WERI-Rb-1 (cell line): ENCODE results near the gene TCF25.

Experiments used
- DNase-seq: peaks from one replicate; pipeline ENCODE4 v3.0.0-alpha.2; 2020
- H3K27ac ChIP-seq: fragments of 250-450 bp; sonication (Bioruptor Pico); 2 replicates; pipeline ENCODE4 v1.5.1; 2020; ENCODE audit warnings: mild to moderate bottlenecking, moderate library complexity
- H3K27me3 ChIP-seq: fragments of 250-450 bp; sonication (Bioruptor Pico); 2 replicates; pipeline ENCODE4 v1.5.1; 2021; ENCODE audit warnings: mild to moderate bottlenecking, low read depth, moderate library complexity; ENCODE audit not compliant: insufficient read depth, severe bottlenecking
- H3K36me3 ChIP-seq: fragments of 250-450 bp; sonication (Bioruptor Pico); 2 replicates; pipeline ENCODE4 v1.5.1; 2020; ENCODE audit warnings: mild to moderate bottlenecking, moderate library complexity
- H3K4me3 ChIP-seq: 2 replicates; pipeline ENCODE4 v1.5.1; 2011; ENCODE audit warnings: low read depth, mild to moderate bottlenecking, control low read depth, low read length
- H3K9me3 ChIP-seq: fragments of 250-450 bp; sonication (Bioruptor Pico); 2 replicates; pipeline ENCODE4 v1.5.1; 2021; ENCODE audit warnings: mild to moderate bottlenecking, moderate library complexity; ENCODE audit not compliant: severe bottlenecking
- TF ChIP-seq, protein P1 (sequence below): IDR thresholded peaks from 2 replicates; pipeline ENCODE4 v1.5.1; 2011; ENCODE audit warnings: low read depth, mild to moderate bottlenecking, control low read depth, inconsistent platforms, low read length

Gene TCF25

DNA sequence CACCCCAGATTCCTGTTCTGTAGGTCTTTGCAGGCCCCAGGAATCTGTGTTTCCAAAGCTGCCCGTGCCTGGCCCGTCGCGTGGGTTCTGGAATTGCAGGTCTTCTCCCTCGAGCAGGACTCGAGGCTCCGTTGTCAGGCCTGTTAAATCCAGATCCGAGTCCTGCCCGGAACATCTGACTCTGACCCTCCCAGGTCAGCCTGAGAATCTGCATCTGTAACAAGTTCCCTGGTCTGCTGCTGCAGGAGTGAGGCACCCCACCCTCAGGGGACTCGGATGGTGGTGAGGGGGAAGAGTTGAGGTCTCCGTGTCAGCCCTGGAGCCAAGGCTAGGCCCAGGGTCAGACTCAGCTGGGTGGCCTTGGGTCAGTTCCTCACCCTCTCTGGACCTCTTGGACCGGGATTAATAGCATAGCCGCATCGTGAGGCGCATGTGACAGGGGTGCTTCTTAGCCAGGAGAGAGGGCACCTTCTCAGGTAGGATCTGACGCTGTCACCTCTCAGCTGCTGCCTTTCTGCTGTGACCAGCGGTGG is 36.3 kb upstream of the TCF25 start:
- Histone ChIP-seq H3K36me3 (peaks cover 7% of the 10 kb centered on the region), H3K9me3 (no peaks in the 10 kb centered on the region), H3K27ac (no peak overlapping the region), H3K4me3 (no peak overlapping the region), H3K27me3 (no peaks in the 10 kb centered on the region)
- TF ChIP-seq, protein P1, sequence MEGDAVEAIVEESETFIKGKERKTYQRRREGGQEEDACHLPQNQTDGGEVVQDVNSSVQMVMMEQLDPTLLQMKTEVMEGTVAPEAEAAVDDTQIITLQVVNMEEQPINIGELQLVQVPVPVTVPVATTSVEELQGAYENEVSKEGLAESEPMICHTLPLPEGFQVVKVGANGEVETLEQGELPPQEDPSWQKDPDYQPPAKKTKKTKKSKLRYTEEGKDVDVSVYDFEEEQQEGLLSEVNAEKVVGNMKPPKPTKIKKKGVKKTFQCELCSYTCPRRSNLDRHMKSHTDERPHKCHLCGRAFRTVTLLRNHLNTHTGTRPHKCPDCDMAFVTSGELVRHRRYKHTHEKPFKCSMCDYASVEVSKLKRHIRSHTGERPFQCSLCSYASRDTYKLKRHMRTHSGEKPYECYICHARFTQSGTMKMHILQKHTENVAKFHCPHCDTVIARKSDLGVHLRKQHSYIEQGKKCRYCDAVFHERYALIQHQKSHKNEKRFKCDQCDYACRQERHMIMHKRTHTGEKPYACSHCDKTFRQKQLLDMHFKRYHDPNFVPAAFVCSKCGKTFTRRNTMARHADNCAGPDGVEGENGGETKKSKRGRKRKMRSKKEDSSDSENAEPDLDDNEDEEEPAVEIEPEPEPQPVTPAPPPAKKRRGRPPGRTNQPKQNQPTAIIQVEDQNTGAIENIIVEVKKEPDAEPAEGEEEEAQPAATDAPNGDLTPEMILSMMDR = no peak
- no peak for DNase-seq

DNA sequence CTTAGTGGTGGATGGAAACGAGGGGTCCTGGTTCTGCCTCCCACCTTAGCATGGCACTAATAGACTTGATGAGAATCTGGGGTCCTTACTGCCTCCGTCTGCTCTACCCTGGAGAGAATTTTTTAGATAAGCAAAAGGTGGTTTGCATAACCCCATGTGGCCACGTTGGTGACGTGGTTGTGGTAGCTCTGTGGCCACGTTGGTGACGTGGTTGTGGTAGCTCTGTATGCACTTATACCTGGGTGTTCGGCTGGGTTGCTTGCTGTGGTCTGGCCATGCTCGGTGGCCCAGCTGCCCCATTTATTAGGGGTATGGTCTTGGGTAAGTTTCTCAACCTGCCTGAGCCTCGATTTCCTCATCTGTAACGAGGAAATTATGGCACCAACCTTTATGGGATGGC is 32.1 kb upstream of the TCF25 start:
- Histone ChIP-seq H3K27ac (no peak overlapping the region), H3K27me3 (no peaks in the 10 kb centered on the region), H3K36me3 (no peaks in the 10 kb centered on the region), H3K9me3 (no peaks in the 10 kb centered on the region), H3K4me3 (no peak overlapping the region)
- DNase-seq = no peak
- TF ChIP-seq, protein P1 = no peak

DNA sequence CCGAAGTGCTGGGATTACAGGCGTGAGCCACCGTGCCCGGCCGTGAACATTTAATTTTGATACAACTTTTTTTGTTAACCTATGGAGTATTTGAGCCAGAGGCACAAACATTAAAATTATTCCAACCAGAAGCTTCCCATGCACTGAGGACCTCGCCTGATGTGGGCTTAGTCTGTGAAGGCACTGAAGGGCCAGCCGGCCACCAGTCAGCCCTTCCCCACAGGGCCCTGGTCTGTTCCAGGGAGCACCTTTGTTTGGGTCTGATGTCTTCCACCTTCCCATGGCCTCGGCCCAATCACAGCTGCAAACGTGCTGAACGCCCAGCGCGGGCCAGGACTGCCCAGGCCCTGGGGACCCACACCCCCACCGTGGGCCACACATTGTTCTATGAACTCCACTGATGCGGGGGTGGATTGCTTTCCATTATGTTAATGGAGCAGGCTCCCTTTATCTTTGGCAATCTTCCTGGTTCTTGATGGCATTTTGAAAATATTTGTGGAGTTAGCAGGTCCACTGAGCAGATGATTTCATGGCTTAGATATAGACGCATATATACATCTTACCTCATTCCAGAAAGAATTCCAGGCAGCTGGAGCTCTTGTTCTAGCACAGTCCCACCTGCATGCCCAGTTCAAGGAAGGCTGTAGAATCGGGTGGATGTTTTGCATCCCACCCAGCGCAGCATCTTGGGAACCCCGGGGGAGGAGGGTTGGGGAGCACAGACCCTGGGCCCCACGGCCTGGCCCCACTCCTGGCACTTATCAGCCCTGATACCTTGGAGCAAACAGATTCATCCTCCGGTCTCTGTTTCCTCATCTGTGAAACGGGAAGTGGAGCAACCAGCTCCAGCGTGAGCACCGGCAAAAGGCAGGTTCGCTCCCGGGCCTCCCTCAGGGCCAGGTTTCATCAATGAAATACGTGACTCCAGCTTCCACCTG is 30.7 kb upstream of the TCF25 start:
- no peaks in the 10 kb centered on the region for H3K27me3 ChIP-seq
- H3K27ac ChIP-seq = no peak overlapping the region
- H3K4me3 ChIP-seq = no peak overlapping the region
- H3K36me3 ChIP-seq = no peaks in the 10 kb centered on the region
- DNase-seq = no peak
- TF ChIP-seq, protein P1 = no peak
- no peaks in the 10 kb centered on the region for H3K9me3 ChIP-seq

DNA sequence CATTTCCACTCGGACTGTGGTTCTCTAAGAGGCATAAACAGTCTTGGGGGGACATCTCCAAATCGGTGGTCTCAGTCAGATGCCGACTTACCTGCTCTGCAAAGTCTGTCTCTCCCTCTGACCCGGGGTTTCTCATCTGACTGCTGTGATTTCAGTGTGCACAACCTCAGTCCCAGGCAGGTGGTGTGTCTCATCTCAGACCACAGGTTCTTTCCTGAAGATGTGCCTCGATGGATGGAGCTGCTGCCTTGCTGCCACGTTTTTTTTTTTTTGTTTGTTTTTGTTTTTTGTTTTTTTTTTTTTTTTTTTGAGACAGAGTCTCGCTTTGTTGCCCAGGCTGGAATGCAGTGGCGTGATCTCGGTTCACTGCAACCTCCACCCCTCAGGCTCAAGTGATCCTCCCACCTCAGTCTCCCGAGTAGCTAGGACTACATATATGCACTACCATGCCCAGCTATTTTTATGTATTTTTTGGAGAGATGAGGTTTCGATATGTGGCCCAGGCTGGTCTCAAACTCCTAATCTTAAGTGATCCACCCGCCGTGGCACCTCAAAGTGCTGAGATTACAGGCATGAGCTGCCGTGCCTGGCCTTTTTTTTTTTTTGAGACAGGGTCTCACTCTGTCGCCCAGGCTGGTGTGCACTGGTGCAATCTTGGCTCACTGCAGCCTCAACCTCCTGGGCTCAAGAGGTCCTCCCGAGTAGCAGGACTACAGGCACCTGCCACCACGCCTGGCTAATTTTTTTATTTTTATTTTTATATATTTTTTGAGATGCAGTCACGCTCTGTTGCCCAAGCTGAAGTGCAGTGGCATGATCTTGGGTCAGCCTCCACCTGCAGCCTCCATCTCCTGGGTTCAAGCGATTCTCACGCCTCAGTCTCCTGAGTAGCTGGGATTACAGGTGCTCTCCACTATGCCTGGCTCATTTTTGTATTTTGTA is 29.7 kb upstream of the TCF25 start:
- Histone ChIP-seq H3K36me3 (no peaks in the 10 kb centered on the region), H3K27me3 (no peaks in the 10 kb centered on the region), H3K27ac (no peak overlapping the region), H3K4me3 (no peak overlapping the region), H3K9me3 (no peaks in the 10 kb centered on the region)
- TF ChIP-seq, protein P1 = no peak
- no peak for DNase-seq

- Histone ChIP-seq H3K9me3 (no peaks in the 10 kb centered on the region), H3K4me3 (no peak overlapping the region), H3K27me3 (no peaks in the 10 kb centered on the region), H3K27ac (no peak overlapping the region), H3K36me3 (no peaks in the 10 kb centered on the region)
- DNase-seq = no peak
- TF ChIP-seq, protein P1 = no peak
Measured at GRCh38 chr16:89844739-89845339, 28.6 kb upstream of the TCF25 start.
